ENCODE results near the gene FLYWCH2.

- TF ChIP-seq POLR2A (IDR thresholded peaks at IDR 0.05; ENCODE audit: borderline replicate concordance, extremely low read depth, insufficient read depth, insufficient read length) (no peak), JUND (IDR thresholded peaks at IDR 0.05) (no peak), EZH2 (IDR thresholded peaks at IDR 0.05) (no peak), EZH2phosphoT487 (IDR thresholded peaks at IDR 0.05; ENCODE audit: borderline replicate concordance) (no peak), SP1 (IDR thresholded peaks at IDR 0.05; ENCODE audit: low read depth) (no peak), MAX (IDR thresholded peaks at IDR 0.05) (no peak), POLR2AphosphoS5 (IDR thresholded peaks at IDR 0.05; ENCODE audit: low read depth, low read length) (peak; percentile 67), TCF7L2 (IDR thresholded peaks at IDR 0.05; ENCODE audit: borderline replicate concordance, extremely low read depth, insufficient read depth, insufficient read length) (no peak), FOSL1 (IDR thresholded peaks at IDR 0.05; ENCODE audit: low read depth) (no peak)
- TF ChIP-seq, protein P1, sequence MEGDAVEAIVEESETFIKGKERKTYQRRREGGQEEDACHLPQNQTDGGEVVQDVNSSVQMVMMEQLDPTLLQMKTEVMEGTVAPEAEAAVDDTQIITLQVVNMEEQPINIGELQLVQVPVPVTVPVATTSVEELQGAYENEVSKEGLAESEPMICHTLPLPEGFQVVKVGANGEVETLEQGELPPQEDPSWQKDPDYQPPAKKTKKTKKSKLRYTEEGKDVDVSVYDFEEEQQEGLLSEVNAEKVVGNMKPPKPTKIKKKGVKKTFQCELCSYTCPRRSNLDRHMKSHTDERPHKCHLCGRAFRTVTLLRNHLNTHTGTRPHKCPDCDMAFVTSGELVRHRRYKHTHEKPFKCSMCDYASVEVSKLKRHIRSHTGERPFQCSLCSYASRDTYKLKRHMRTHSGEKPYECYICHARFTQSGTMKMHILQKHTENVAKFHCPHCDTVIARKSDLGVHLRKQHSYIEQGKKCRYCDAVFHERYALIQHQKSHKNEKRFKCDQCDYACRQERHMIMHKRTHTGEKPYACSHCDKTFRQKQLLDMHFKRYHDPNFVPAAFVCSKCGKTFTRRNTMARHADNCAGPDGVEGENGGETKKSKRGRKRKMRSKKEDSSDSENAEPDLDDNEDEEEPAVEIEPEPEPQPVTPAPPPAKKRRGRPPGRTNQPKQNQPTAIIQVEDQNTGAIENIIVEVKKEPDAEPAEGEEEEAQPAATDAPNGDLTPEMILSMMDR (IDR thresholded peaks at IDR 0.05 in 2 of 3, conservative IDR thresholded peaks at IDR 0.05 in 1 of 3; ENCODE audit: borderline replicate concordance in 1 of 3, insufficient read depth in 1 of 3, low read depth in 2 of 3, low read length in 2 of 3) = no peak
These were observed 28.8 kb downstream of the FLYWCH2 start, which contains the start of gene FLYWCH1 for GRCh38 chr16:2911638-2912329.
